SK-N-SH treated with all-trans-retinoic acid at 6 μM for 48 hours (cell line): ENCODE results near the gene UIMC1.

Experiments used
- ATAC-seq: fragments of 200-7000 bp; cut with Tn5 transposase; 3 replicates; pipeline ENCODE4 v1.9.1; 2020; ENCODE audit warnings: mild to moderate bottlenecking, moderate library complexity
- BACH2 ChIP-seq: fragments of 250-450 bp; sonication (Bioruptor Pico); IDR thresholded peaks from 2 replicates; pipeline ENCODE4 v1.9.0; 2021; ENCODE audit warnings: mild to moderate bottlenecking, borderline replicate concordance
- CSDC2 ChIP-seq: fragments of 250-450 bp; sonication (Bioruptor Pico); IDR thresholded peaks from 2 replicates; pipeline ENCODE4 v1.5.0; 2020; ENCODE audit warnings: mild to moderate bottlenecking, moderate library complexity
- GLIS3 ChIP-seq: fragments of 250-450 bp; sonication (Bioruptor Pico); IDR thresholded peaks from 2 replicates; pipeline ENCODE4 v1.5.0; 2020; ENCODE audit warnings: mild to moderate bottlenecking, moderate library complexity
- ISL1 ChIP-seq: fragments of 250-450 bp; sonication (Bioruptor Pico); IDR thresholded peaks from 2 replicates; pipeline ENCODE4 v2.1.2; 2022; ENCODE audit warnings: mild to moderate bottlenecking, moderate library complexity
- OSR1 ChIP-seq: fragments of 250-450 bp; sonication (Bioruptor Pico); IDR thresholded peaks from 2 replicates; pipeline ENCODE4 v1.8.0; 2022; ENCODE audit warnings: moderate library complexity, mild to moderate bottlenecking, inconsistent platforms
- PATZ1 ChIP-seq: fragments of 250-450 bp; sonication (Bioruptor Pico); IDR thresholded peaks from 2 replicates; pipeline ENCODE4 v1.8.0; 2020; ENCODE audit warnings: mild to moderate bottlenecking, moderate library complexity, borderline replicate concordance
- POU6F1 ChIP-seq: fragments of 250-450 bp; sonication (Bioruptor Pico); IDR thresholded peaks from 2 replicates; pipeline ENCODE4 v1.8.0; 2021; ENCODE audit warnings: low read depth, mild to moderate bottlenecking, moderate library complexity, borderline replicate concordance
- PPARA ChIP-seq: fragments of 250-450 bp; sonication (Bioruptor Pico); IDR thresholded peaks from 2 replicates; pipeline ENCODE4 v1.5.0; 2020; ENCODE audit warnings: mild to moderate bottlenecking, borderline replicate concordance
- RARB ChIP-seq: fragments of 250-450 bp; sonication (Bioruptor Pico); IDR thresholded peaks from 2 replicates; pipeline ENCODE4 v1.8.0; 2021; ENCODE audit warnings: mild to moderate bottlenecking, moderate library complexity
- SNAI2 ChIP-seq: fragments of 250-450 bp; sonication (Bioruptor Pico); IDR thresholded peaks from 2 replicates; pipeline ENCODE4 v1.5.0; 2020; ENCODE audit warnings: mild to moderate bottlenecking, moderate library complexity
- TCF4 ChIP-seq: fragments of 250-450 bp; sonication (Bioruptor Pico); IDR thresholded peaks from 2 replicates; pipeline ENCODE4 v1.8.0; 2021; ENCODE audit warnings: mild to moderate bottlenecking, moderate library complexity, borderline replicate concordance
- TOX ChIP-seq: fragments of 250-450 bp; sonication (Bioruptor Pico); IDR thresholded peaks from 2 replicates; pipeline ENCODE4 v1.8.0; 2021; ENCODE audit warnings: mild to moderate bottlenecking, moderate library complexity, borderline replicate concordance
- TSHZ2 ChIP-seq: fragments of 250-450 bp; sonication (Bioruptor Pico); IDR thresholded peaks from 2 replicates; pipeline ENCODE4 v1.5.0; 2020; ENCODE audit warnings: mild to moderate bottlenecking, moderate library complexity
- ZC3H10 ChIP-seq: fragments of 250-450 bp; sonication (Bioruptor Pico); IDR thresholded peaks from 2 replicates; pipeline ENCODE4 v1.5.1; 2021; ENCODE audit warnings: mild to moderate bottlenecking, moderate library complexity
- ZFP3 ChIP-seq: fragments of 250-450 bp; sonication (Bioruptor Pico); IDR thresholded peaks from 2 replicates; pipeline ENCODE4 v1.5.0; 2020; ENCODE audit warnings: mild to moderate bottlenecking, moderate library complexity
- ZFP30 ChIP-seq: fragments of 450-650 bp; formaldehyde crosslinking; IDR thresholded peaks from 2 replicates; pipeline ENCODE4 v1.5.0; 2022; ENCODE audit warnings: mild to moderate bottlenecking, moderate library complexity
- ZNF70 ChIP-seq: fragments of 450-650 bp; formaldehyde crosslinking; IDR thresholded peaks from 2 replicates; pipeline ENCODE4 v1.5.0; 2020; ENCODE audit warnings: mild to moderate bottlenecking, moderate library complexity
- ZNF8 ChIP-seq: fragments of 450-650 bp; formaldehyde crosslinking; IDR thresholded peaks from 2 replicates; pipeline ENCODE4 v1.5.0; 2020; ENCODE audit warnings: mild to moderate bottlenecking, moderate library complexity

The UIMC1 gene

GRCh38 chr5:176888016-176888864 lies 118.3 kb downstream of the UIMC1 start:
- ATAC-seq = no peak

GRCh38 chr5:176887252-176887849 lies 119.2 kb downstream of the UIMC1 start:
- no peak for TF ChIP-seq ZC3H10 (CRISPR knock-in tag)
- TF ChIP-seq TCF4 (CRISPR knock-in tag) = no peak
- no peak for TF ChIP-seq PATZ1 (CRISPR knock-in tag)
- TF ChIP-seq RARB (CRISPR knock-in tag) = no peak
- TF ChIP-seq BACH2 (CRISPR knock-in tag) = no peak
- ATAC-seq = no peak

More at GRCh38 chr5:176888016-176888864, 118.3 kb downstream of the UIMC1 start:
- TF ChIP-seq ZC3H10 (CRISPR knock-in tag) (no peak), CSDC2 (CRISPR knock-in tag) (no peak), ZFP3 (CRISPR knock-in tag) (no peak), TSHZ2 (CRISPR knock-in tag) (no peak), ISL1 (CRISPR knock-in tag) (no peak), PPARA (CRISPR knock-in tag) (no peak), TOX (CRISPR knock-in tag) (no peak), OSR1 (CRISPR knock-in tag) (no peak), ZNF8 (no peak)

- ATAC-seq = no peak
- no peak for TF ChIP-seq TOX (CRISPR knock-in tag)
- TF ChIP-seq ZFP3 (CRISPR knock-in tag) = no peak
- no peak for TF ChIP-seq PPARA (CRISPR knock-in tag)
- no peak for TF ChIP-seq BACH2 (CRISPR knock-in tag)
- TF ChIP-seq CSDC2 (CRISPR knock-in tag) = no peak
- TF ChIP-seq OSR1 (CRISPR knock-in tag) = no peak
- TF ChIP-seq SNAI2 (CRISPR knock-in tag) = no peak
- TF ChIP-seq ZFP30 (CRISPR knock-in tag) = no peak
- no peak for TF ChIP-seq ISL1 (CRISPR knock-in tag)
- no peak for TF ChIP-seq PATZ1 (CRISPR knock-in tag)
- TF ChIP-seq ZC3H10 (CRISPR knock-in tag) = no peak
- no peak for TF ChIP-seq POU6F1 (CRISPR knock-in tag)
- TF ChIP-seq ZNF70 (CRISPR knock-in tag) = no peak
- no peak for TF ChIP-seq RARB (CRISPR knock-in tag)
- TF ChIP-seq ZNF8 = no peak
- no peak for TF ChIP-seq GLIS3 (CRISPR knock-in tag)
Measured at GRCh38 chr5:176886336-176887251, 120.0 kb downstream of the UIMC1 start.
